HG03280 (cell line): ENCODE data around the gene VKORC1L1.
"Not testable (repeated sequence)": the region's sequence is repeated elsewhere in the genome, so short reads cannot be mapped to it uniquely, and the experiment has no call there.

Source experiments
- ATAC-seq: cut with Tn5 transposase; IDR thresholded peaks from one replicate; pipeline ENCODE4 v1.9.1; 2021; ENCODE audit warnings: mild to moderate bottlenecking, moderate library complexity; ENCODE audit not compliant: unreplicated experiment

The VKORC1L1 gene

GRCh38 chr7:65884983-65885382 lies 12.1 kb downstream of the VKORC1L1 start:
- not testable (repeated sequence) for ATAC-seq

GRCh38 chr7:65885533-65885932 lies 12.7 kb downstream of the VKORC1L1 start:
- not testable (repeated sequence) for ATAC-seq

- ATAC-seq, result not testable (repeated sequence)
Measured at GRCh38 chr7:65888434-65889156, 15.7 kb downstream of the VKORC1L1 start.

- not testable (repeated sequence) for ATAC-seq
Measured at GRCh38 chr7:65889722-65890121, 16.8 kb downstream of the VKORC1L1 start.

GRCh38 chr7:65892161-65892560 lies 19.3 kb downstream of the VKORC1L1 start:
- ATAC-seq, result no peak

- ATAC-seq, result no peak
Measured at GRCh38 chr7:65892835-65893234, 20.0 kb downstream of the VKORC1L1 start.

- no peak for ATAC-seq
Measured at GRCh38 chr7:65896279-65896870, 23.5 kb downstream of the VKORC1L1 start.

GRCh38 chr7:65897289-65897688 lies 24.4 kb downstream of the VKORC1L1 start:
- ATAC-seq, result not testable (repeated sequence)

GRCh38 chr7:65898677-65899447 lies 26.0 kb downstream of the VKORC1L1 start:
- peak; percentile 62 for ATAC-seq

- no peak for ATAC-seq
Measured at GRCh38 chr7:65902306-65902705, 29.4 kb downstream of the VKORC1L1 start.

- ATAC-seq, result no peak
Measured at GRCh38 chr7:65907501-65908198, 34.8 kb downstream of the VKORC1L1 start.

- no peak for ATAC-seq
Measured at GRCh38 chr7:65910237-65910636, 37.4 kb downstream of the VKORC1L1 start.

- no peak for ATAC-seq
Measured at GRCh38 chr7:65912237-65912636, 39.4 kb downstream of the VKORC1L1 start.

- no peak for ATAC-seq
Measured at GRCh38 chr7:65915921-65916657, 43.2 kb downstream of the VKORC1L1 start.

GRCh38 chr7:65923316-65923715 lies 50.4 kb downstream of the VKORC1L1 start:
- ATAC-seq, result no peak

- ATAC-seq, result no peak
Measured at GRCh38 chr7:65924193-65924592, 51.3 kb downstream of the VKORC1L1 start.

- ATAC-seq, result no peak
Measured at GRCh38 chr7:65925040-65925439, 52.2 kb downstream of the VKORC1L1 start.

- no peak for ATAC-seq
Measured at GRCh38 chr7:65926588-65926987, 53.7 kb downstream of the VKORC1L1 start.

GRCh38 chr7:65927489-65928448 lies 54.9 kb downstream of the VKORC1L1 start:
- ATAC-seq, result no peak
